ENCODE data around the gene PTRH1.
A peak's percentile ranks its signal among the peaks of the same experiment; 100 is the strongest.
"Not testable (repeated sequence)": the region's sequence is repeated elsewhere in the genome, so short reads cannot be mapped to it uniquely, and the experiment has no call there.

The PTRH1 gene, protein sequence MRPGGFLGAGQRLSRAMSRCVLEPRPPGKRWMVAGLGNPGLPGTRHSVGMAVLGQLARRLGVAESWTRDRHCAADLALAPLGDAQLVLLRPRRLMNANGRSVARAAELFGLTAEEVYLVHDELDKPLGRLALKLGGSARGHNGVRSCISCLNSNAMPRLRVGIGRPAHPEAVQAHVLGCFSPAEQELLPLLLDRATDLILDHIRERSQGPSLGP

DNA sequence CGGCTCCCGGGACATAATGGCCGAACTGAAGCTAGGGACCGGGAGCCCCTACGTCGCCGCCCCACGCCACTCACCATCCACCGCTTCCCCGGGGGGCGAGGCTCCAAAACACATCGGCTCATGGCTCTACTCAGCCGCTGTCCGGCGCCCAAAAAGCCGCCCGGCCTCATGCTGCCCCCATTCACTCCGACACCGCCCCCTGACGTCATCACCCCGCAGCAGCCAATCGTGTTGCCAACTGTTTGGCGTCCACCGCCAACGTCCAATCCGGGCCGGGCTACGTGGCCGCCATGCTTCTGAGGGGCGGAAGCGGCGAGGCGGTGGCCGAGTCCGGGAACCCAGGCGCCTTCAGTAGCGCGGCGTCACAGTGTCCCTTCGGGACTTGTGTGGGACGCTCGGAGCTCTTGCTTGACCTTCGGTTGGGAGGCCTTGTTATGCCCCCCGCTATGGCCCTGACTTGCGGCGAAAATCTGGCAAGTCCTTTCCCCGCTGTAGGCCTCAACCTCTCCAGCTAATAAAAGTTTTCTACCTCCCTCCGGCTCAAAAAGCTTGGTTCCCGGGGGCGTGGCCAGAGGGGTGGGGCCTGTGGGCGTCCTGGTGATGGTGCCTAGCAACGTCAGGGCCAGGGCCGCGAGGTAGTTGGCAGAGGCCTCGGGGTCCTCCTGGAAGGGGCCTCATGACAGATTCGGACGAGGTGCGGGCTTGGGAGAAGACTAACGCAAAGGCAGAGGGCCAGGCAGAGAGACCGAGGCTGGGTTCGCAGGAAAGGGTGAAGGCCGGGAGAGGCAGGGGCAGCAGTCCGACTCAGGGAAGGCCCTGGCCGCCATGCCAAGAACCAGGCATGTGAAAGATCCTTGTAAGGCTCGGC lies at the start of gene PTRH1, which contains the start of gene TTC16:
PTRH1 (minus strand) TSS at position 194 of the 868 bp plus-strand sequence; CDS start at position 170, 24 bp downstream.
TTC16 (plus strand) TSS at position 610 of the 868 bp plus-strand sequence; CDS start at position 677, 67 bp downstream.
- TF ChIP-seq ZFX (IDR thresholded peaks at IDR 0.05; ENCODE audit: borderline replicate concordance), result no peak
- TF ChIP-seq, protein P1, sequence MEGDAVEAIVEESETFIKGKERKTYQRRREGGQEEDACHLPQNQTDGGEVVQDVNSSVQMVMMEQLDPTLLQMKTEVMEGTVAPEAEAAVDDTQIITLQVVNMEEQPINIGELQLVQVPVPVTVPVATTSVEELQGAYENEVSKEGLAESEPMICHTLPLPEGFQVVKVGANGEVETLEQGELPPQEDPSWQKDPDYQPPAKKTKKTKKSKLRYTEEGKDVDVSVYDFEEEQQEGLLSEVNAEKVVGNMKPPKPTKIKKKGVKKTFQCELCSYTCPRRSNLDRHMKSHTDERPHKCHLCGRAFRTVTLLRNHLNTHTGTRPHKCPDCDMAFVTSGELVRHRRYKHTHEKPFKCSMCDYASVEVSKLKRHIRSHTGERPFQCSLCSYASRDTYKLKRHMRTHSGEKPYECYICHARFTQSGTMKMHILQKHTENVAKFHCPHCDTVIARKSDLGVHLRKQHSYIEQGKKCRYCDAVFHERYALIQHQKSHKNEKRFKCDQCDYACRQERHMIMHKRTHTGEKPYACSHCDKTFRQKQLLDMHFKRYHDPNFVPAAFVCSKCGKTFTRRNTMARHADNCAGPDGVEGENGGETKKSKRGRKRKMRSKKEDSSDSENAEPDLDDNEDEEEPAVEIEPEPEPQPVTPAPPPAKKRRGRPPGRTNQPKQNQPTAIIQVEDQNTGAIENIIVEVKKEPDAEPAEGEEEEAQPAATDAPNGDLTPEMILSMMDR (IDR thresholded peaks at IDR 0.05), result no peak
- H3K27ac ChIP-seq, result peak within 1 kb of the TSS; percentile 60

DNA sequence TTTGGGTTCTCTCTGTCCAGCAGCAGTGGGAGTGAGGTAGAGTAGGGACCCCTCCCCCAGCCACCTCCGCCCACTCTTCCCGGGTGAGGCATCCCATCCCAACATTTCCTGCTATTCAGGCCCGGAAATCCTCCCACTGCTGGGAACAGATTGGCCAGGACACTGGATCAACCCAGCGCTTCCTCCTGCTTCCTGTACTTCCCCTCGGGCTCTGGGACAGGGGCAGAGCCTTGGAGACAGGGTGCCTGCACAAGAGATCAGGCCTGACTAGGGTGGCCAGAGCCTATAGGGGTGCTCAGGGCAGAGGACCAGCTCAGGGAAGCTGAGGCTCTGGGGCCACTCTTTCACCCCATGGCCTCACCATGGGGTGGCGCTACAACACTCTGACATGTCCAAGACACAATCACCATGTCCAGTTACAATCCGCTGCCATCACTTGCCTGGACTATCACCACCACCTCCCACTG lies 48.5 kb upstream of the PTRH1 start:
- no peak overlapping the region for H3K27ac ChIP-seq
- TF ChIP-seq, protein P1 (IDR thresholded peaks at IDR 0.05), result peak; percentile 52
- no peak for TF ChIP-seq ZFX (IDR thresholded peaks at IDR 0.05; ENCODE audit: borderline replicate concordance)

DNA sequence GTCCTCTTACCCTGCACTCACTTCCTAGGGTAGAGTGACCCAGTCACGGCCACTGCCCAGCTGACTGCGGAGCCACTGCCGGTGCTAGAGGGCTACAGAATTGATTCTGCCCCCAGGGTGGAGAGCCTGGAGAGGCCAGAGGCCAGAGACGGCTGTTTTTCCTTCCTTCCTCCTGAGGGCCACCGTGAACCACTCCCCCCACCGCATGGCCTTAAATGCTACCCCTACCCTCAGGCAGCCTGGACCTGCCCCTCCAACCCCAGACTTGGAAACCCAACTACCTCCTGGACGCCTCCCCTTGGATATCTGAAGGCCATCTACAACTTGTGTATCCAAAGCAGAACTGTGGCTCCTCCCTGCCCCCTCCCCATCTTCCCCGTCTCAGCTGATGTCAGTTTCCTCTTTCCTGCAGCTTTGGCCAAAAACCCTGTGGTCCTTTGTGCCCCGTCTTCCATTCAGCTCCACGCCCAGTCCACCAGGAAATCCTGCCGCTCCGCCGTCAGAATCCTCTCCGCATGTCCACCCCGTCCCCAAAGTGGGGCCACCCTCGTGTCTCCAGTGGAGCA lies 46.7 kb upstream of the PTRH1 start:
- H3K27ac ChIP-seq, result no peak overlapping the region
- TF ChIP-seq, protein P1 (IDR thresholded peaks at IDR 0.05), result no peak
- TF ChIP-seq ZFX (IDR thresholded peaks at IDR 0.05; ENCODE audit: borderline replicate concordance), result no peak

DNA sequence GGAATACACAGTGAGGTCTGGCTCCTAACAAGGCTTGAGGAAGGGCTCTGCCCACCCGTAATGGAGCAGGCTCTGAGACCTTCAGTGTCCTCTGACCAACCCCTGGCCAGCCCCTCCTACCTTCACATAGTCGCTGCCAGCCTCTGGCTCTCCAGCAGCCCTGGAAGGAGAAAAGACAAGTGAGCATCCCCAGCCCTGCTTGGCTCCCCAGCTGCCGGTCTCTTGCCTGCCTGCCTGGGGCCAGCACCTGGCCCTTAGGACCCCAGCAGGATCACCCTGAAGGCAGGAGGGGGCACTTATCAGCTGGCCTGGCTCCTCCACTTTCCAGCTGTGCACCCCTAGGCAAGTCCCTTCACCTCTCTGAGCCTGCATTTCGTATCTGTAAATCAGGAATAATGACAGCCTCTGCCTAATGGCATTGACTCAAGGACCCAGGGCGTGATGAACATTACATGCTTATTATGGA lies 46.1 kb upstream of the PTRH1 start:
- no peak overlapping the region for H3K27ac ChIP-seq
- TF ChIP-seq, protein P1 (IDR thresholded peaks at IDR 0.05), result no peak
- TF ChIP-seq ZFX (IDR thresholded peaks at IDR 0.05; ENCODE audit: borderline replicate concordance), result no peak

DNA sequence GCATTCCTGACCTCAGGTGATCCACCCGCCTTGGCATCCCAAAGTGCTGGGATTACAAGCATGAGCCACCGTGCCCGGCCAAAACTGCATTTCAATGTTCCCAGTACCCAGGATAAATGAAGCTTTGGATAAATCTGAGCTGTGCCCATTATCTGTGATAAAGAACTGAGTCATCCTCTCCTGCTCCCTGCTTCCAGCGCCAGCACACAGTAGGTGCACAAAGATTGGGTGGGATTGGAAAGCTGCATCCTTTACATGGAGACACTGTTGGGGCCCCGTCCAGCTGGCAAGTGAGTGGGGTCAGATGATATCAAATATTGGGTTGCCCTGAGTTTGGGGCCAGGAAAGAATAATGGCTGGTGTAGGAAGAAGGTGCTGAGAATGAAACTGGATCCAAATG lies 45.6 kb upstream of the PTRH1 start:
- TF ChIP-seq, protein P1 (IDR thresholded peaks at IDR 0.05), result no peak
- no peak for TF ChIP-seq ZFX (IDR thresholded peaks at IDR 0.05; ENCODE audit: borderline replicate concordance)
- H3K27ac ChIP-seq, result no peak overlapping the region

DNA sequence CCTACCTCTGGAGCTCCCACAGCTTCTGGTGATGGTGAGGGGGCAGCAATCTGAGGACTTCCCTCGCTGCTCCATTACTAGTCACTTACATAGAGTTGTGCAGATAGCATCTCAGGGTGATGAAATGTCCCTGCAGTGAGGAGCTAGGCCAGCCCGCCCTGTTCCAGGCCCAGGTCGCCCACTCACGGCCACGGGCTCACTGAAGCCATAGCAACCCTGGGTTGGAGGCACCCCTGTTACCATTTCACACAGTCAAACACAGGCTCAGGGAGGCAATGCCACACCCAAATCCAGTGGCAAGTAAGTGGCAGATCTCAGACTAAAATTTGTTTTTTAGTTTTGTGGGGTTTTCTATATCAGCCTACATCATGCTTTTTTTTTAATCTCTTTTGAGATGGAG lies 43.4 kb upstream of the PTRH1 start:
- TF ChIP-seq, protein P1 (IDR thresholded peaks at IDR 0.05), result no peak
- no peak for TF ChIP-seq ZFX (IDR thresholded peaks at IDR 0.05; ENCODE audit: borderline replicate concordance)

DNA sequence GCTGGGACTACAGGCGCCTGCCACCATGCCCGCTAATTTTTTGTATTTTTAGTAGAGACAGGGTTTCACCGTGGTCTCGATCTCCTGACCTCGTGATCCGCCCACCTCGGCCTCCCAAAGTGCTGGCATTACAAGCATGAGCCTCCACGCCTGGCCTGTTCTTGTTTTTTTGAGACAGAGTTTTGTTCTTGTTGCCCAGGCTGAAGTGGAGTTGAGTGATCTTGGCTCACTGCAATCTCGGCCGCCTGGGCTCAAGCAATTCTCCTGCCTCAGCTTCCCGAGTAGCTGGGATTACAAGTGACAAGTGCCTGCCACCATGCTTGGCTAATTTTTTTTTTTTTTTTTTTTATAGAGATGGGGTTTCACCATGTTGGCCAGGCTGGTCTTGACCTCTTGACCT lies 41.3 kb upstream of the PTRH1 start:
- H3K27ac ChIP-seq, result not testable (repeated sequence)

More for the DNA sequence above, 43.4 kb upstream of the PTRH1 start:
- H3K27ac ChIP-seq, result no peak overlapping the region
